ENCODE data around the gene ANKRD60.

ANKRD60 gene

GRCh38 chr20:58224974-58225373 is 3.5 kb downstream of the ANKRD60 start:
- DNase-seq (ENCODE audit: extremely low read depth in 1 of 2, low read depth in 1 of 2): no peak

GRCh38 chr20:58224097-58224496 is 4.4 kb downstream of the ANKRD60 start:
- no peak for DNase-seq (ENCODE audit: extremely low read depth in 1 of 2, low read depth in 1 of 2)

GRCh38 chr20:58223358-58223941 is 5.0 kb downstream of the ANKRD60 start:
- no peak for DNase-seq (ENCODE audit: extremely low read depth in 1 of 2, low read depth in 1 of 2)

GRCh38 chr20:58222446-58222845 is 6.0 kb downstream of the ANKRD60 start:
- no peak for DNase-seq (ENCODE audit: extremely low read depth in 1 of 2, low read depth in 1 of 2)

- DNase-seq (ENCODE audit: extremely low read depth in 1 of 2, low read depth in 1 of 2): no peak
Observed at GRCh38 chr20:58219342-58219700, 9.1 kb downstream of the ANKRD60 start.

- no peak for DNase-seq (ENCODE audit: extremely low read depth in 1 of 2, low read depth in 1 of 2)
Observed at GRCh38 chr20:58218665-58219341, 9.7 kb downstream of the ANKRD60 start.

- no peak for DNase-seq (ENCODE audit: extremely low read depth in 1 of 2, low read depth in 1 of 2)
Observed at GRCh38 chr20:58216334-58216733, 12.1 kb downstream of the ANKRD60 start.

GRCh38 chr20:58215116-58215515 is 13.3 kb downstream of the ANKRD60 start:
- no peak for DNase-seq (ENCODE audit: extremely low read depth in 1 of 2, low read depth in 1 of 2)

- DNase-seq (ENCODE audit: extremely low read depth in 1 of 2, low read depth in 1 of 2): no peak
Observed at GRCh38 chr20:58214310-58214709, 14.1 kb downstream of the ANKRD60 start.

- DNase-seq (ENCODE audit: extremely low read depth in 1 of 2, low read depth in 1 of 2): no peak
Observed at GRCh38 chr20:58213716-58214115, 14.7 kb downstream of the ANKRD60 start.

GRCh38 chr20:58213121-58213520 is 15.3 kb downstream of the ANKRD60 start:
- DNase-seq (ENCODE audit: extremely low read depth in 1 of 2, low read depth in 1 of 2): no peak

- no peak for DNase-seq (ENCODE audit: extremely low read depth in 1 of 2, low read depth in 1 of 2)
Observed at GRCh38 chr20:58212636-58213035, 15.8 kb downstream of the ANKRD60 start.

- DNase-seq (ENCODE audit: extremely low read depth in 1 of 2, low read depth in 1 of 2): no peak
Observed at GRCh38 chr20:58210398-58210747, 18.1 kb downstream of the ANKRD60 start.

GRCh38 chr20:58209652-58210397 is 18.6 kb downstream of the ANKRD60 start:
- DNase-seq (ENCODE audit: extremely low read depth in 1 of 2, low read depth in 1 of 2): peak; percentile 63 to 86

- DNase-seq (ENCODE audit: extremely low read depth in 1 of 2, low read depth in 1 of 2): no peak
Observed at GRCh38 chr20:58208944-58209343, 19.5 kb downstream of the ANKRD60 start.

- DNase-seq (ENCODE audit: extremely low read depth in 1 of 2, low read depth in 1 of 2): no peak
Observed at GRCh38 chr20:58205850-58206249, 22.6 kb downstream of the ANKRD60 start.

GRCh38 chr20:58202044-58202443 is 26.4 kb downstream of the ANKRD60 start:
- DNase-seq (ENCODE audit: extremely low read depth in 1 of 2, low read depth in 1 of 2): no peak

- no peak for DNase-seq (ENCODE audit: extremely low read depth in 1 of 2, low read depth in 1 of 2)
Observed at GRCh38 chr20:58201616-58202015, 26.8 kb downstream of the ANKRD60 start.

GRCh38 chr20:58199469-58199868 is 29.0 kb downstream of the ANKRD60 start:
- no peak for DNase-seq (ENCODE audit: extremely low read depth in 1 of 2, low read depth in 1 of 2)

- no peak for DNase-seq (ENCODE audit: extremely low read depth in 1 of 2, low read depth in 1 of 2)
Observed at GRCh38 chr20:58198901-58199355, 29.5 kb downstream of the ANKRD60 start.

- no peak for DNase-seq (ENCODE audit: extremely low read depth in 1 of 2, low read depth in 1 of 2)
Observed at GRCh38 chr20:58198384-58198783, 30.1 kb downstream of the ANKRD60 start.

GRCh38 chr20:58197185-58197469 is 31.3 kb downstream of the ANKRD60 start:
- no peak for DNase-seq (ENCODE audit: extremely low read depth in 1 of 2, low read depth in 1 of 2)
